Measurements from ENCODE around the gene PRX.

The PRX gene

DNA sequence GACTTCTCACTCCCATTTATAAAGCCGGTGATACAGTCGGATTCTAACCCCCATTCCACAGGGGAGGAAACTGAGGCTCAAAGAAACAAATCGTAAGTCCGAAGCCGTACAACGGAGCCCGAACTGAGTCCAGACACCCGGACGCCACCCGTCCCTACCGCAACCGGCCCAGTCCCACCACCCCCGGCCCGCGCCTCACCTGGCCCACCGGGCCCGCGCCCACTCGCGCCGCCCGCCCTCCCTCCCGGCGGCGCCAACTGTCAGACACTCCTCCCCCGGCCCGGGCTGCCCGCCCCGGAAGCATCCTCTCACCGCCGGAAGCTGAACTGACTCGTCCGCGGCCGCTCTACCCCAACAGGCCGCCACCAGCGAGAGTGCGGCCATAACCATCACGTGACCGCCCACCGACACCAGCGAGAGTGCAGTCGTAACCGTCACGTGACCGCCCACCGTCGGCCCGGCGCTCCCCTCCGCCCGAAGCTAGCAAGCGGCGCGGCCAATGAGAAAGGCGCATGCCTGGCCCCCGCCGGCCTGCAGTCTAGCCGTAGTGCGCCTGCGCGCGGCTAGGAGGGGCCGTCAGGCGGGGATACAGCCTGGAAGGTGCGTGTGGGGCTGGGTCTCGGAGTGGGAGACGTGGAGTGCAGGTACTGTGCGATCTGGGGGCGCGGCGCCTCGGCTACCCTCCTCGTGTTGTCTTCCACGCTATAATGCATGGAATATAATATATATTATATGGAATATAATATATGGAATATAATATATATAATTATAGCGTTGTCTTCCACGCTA lies 64.9 kb downstream of the PRX start, which contains the start of the genes C19orf47 and PLD3:
TSS of gene C19orf47 (minus strand) at position 273 of the 789 bp plus-strand sequence. CDS start 6,540 bp downstream, outside the sequence.
TSS of gene PLD3 (plus strand) at position 571 of the 789 bp plus-strand sequence. CDS start 17,789 bp downstream, outside the sequence.
- peak; percentile 95 for DNase-seq (ENCODE audit: extremely low read depth, low read depth)
- no peak for TF ChIP-seq CTCF (IDR thresholded peaks at IDR 0.05; ENCODE audit: low read depth, low read length, missing control alignments)
- H3K4me3 ChIP-seq (replicated peaks; ENCODE audit: low read depth, low read length): peak within 1 kb of the TSS; percentile 64

DNA sequence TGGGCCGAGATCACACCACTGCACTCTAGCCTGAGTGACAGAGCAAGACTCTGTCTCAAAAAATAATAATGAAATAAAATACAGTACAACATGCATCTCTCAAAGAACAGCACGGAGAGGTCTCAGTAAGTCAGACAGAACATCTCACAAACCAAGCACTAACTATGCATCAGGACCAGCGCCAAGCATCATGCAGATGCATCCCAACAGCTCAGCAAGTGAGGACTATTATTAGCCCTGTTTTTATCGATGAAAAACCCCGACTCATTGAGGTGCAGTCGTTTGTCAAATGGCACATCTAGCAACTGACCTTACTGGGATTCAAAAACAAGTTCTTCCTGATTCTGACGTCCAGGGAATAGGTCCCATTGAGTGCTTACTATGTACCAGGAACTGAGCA lies 68.8 kb downstream of the PRX start:
- DNase-seq (ENCODE audit: extremely low read depth, low read depth): no peak
- H3K4me3 ChIP-seq (replicated peaks; ENCODE audit: low read depth, low read length): no peak overlapping the region
- no peak for TF ChIP-seq CTCF (IDR thresholded peaks at IDR 0.05; ENCODE audit: low read depth, low read length, missing control alignments)

Measured in HFF-Myc (cell line).